WERI-Rb-1 (cell line): ENCODE data around the gene RAB1B.

Source experiments
- DNase-seq: peaks from one replicate; pipeline ENCODE4 v3.0.0-alpha.2; 2020
- H3K27ac ChIP-seq: fragments of 250-450 bp; sonication (Bioruptor Pico); 2 replicates; pipeline ENCODE4 v1.5.1; 2020; ENCODE audit warnings: mild to moderate bottlenecking, moderate library complexity
- H3K27me3 ChIP-seq: fragments of 250-450 bp; sonication (Bioruptor Pico); 2 replicates; pipeline ENCODE4 v1.5.1; 2021; ENCODE audit warnings: mild to moderate bottlenecking, low read depth, moderate library complexity; ENCODE audit not compliant: insufficient read depth, severe bottlenecking
- H3K36me3 ChIP-seq: fragments of 250-450 bp; sonication (Bioruptor Pico); 2 replicates; pipeline ENCODE4 v1.5.1; 2020; ENCODE audit warnings: mild to moderate bottlenecking, moderate library complexity
- H3K4me3 ChIP-seq: 2 replicates; pipeline ENCODE4 v1.5.1; 2011; ENCODE audit warnings: low read depth, mild to moderate bottlenecking, control low read depth, low read length
- H3K9me3 ChIP-seq: fragments of 250-450 bp; sonication (Bioruptor Pico); 2 replicates; pipeline ENCODE4 v1.5.1; 2021; ENCODE audit warnings: mild to moderate bottlenecking, moderate library complexity; ENCODE audit not compliant: severe bottlenecking
- CTCF ChIP-seq: IDR thresholded peaks from 2 replicates; pipeline ENCODE4 v1.5.1; 2011; ENCODE audit warnings: low read depth, mild to moderate bottlenecking, control low read depth, inconsistent platforms, low read length

The RAB1B gene

GRCh38 chr11:66311965-66312548 is 43.6 kb downstream of the RAB1B start:
- TF ChIP-seq CTCF, result no peak; the same call in 1 of the 2 replicates
- H3K4me3 ChIP-seq, result peak overlapping the region; percentile 69
- H3K27ac ChIP-seq, result peak overlapping the region; percentile 81
- DNase-seq, result peak; percentile 94
- no peaks in the 10 kb centered on the region for H3K36me3 ChIP-seq
- H3K9me3 ChIP-seq, result no peaks in the 10 kb centered on the region
- H3K27me3 ChIP-seq, result no peaks in the 10 kb centered on the region

- no peaks in the 10 kb centered on the region for H3K27me3 ChIP-seq
- H3K4me3 ChIP-seq, result peak overlapping the region; percentile 69
- DNase-seq, result peak; percentile 99
- H3K36me3 ChIP-seq, result no peaks in the 10 kb centered on the region
- no peak for TF ChIP-seq CTCF
- H3K27ac ChIP-seq, result peak overlapping the region; percentile 85
- no peaks in the 10 kb centered on the region for H3K9me3 ChIP-seq
Measured at GRCh38 chr11:66312549-66313320, 44.3 kb downstream of the RAB1B start.

- H3K4me3 ChIP-seq, result peak overlapping the region; percentile 49
- no peaks in the 10 kb centered on the region for H3K9me3 ChIP-seq
- no peaks in the 10 kb centered on the region for H3K27me3 ChIP-seq
- TF ChIP-seq CTCF, result peak; percentile 38
- no peaks in the 10 kb centered on the region for H3K36me3 ChIP-seq
- peak overlapping the region; percentile 85 for H3K27ac ChIP-seq
- DNase-seq, result peak; percentile 53
Measured at GRCh38 chr11:66313321-66314185, 45.1 kb downstream of the RAB1B start.

- Histone ChIP-seq H3K27ac (peak overlapping the region; percentile 85), H3K9me3 (no peaks in the 10 kb centered on the region)
Measured at GRCh38 chr11:66314186-66314501, 45.7 kb downstream of the RAB1B start.

More at GRCh38 chr11:66314186-66314501, 45.7 kb downstream of the RAB1B start:
- no peak for DNase-seq
- Histone ChIP-seq H3K36me3 (no peaks in the 10 kb centered on the region), H3K4me3 (no peak overlapping the region), H3K27me3 (no peaks in the 10 kb centered on the region)
- no peak for TF ChIP-seq CTCF
